Tibial artery (tissue), 4 donors: ENCODE measurements around the gene SPPL2A.
"Not testable (repeated sequence)": the region's sequence is repeated elsewhere in the genome, so short reads cannot be mapped to it uniquely, and the experiment has no call there.

ENCODE experiments used
- DNase-seq, 2 donors: peaks; one replicate each; pipeline ENCODE4 v3.0.0-alpha.2; 2019
- H3K27ac ChIP-seq, 2 donors: fragments of 200-600 bp; sonication (generic) in 1 of 2; 1 replicate in 1 of 2; 2 replicates in 1 of 2; pipeline ENCODE4 v1.5.1; 2018 to 2019; ENCODE audit warnings: mild to moderate bottlenecking in 1 of 2
- H3K27me3 ChIP-seq, 2 donors: fragments of 200-600 bp; sonication (generic) in 1 of 2; one replicate each; pipeline versions ENCODE4 v1.5.1 to v1.6.0; 2016 to 2019
- H3K36me3 ChIP-seq, 3 donors: fragments of 200-600 bp; sonication (generic) in 2 of 3; one replicate each; pipeline ENCODE4 v1.5.1; 2016 to 2019; ENCODE audit warnings: mild to moderate bottlenecking in 2 of 3
- H3K4me1 ChIP-seq, 4 donors: fragments of 200-600 bp; sonication (generic) in 2 of 4; 1 replicate in 3 of 4; 2 replicates in 1 of 4; pipeline ENCODE4 v1.5.1; 2016 to 2019
- H3K4me3 ChIP-seq, 2 donors: fragments of 200-600 bp; sonication (generic) in 1 of 2; 1 replicate in 1 of 2; 2 replicates in 1 of 2; pipeline ENCODE4 v1.5.1; 2018 to 2019; ENCODE audit warnings: mild to moderate bottlenecking in 2 of 2
- H3K9me3 ChIP-seq, 3 donors: fragments of 200-600 bp; sonication (generic) in 1 of 3; one replicate each; pipeline ENCODE4 v1.5.1; 2016 to 2019
- CTCF ChIP-seq, 2 experiments: fragments of 200-600 bp in 1 of 2; fragments of 450-650 bp in 1 of 2; IDR thresholded peaks; one replicate each; pipeline ENCODE4 v1.5.1; 2017 to 2019; ENCODE audit warnings: antibody characterized with exemption in 2 of 2, mild to moderate bottlenecking in 1 of 2, moderate library complexity in 1 of 2
- intact Hi-C: fragments of 100-400 bp; cut with DNase I; formaldehyde crosslinking; loops from one replicate; pipeline ENCODE4 v1.15.0; 2023; ENCODE audit warnings: low total_unique reads

Gene SPPL2A

GRCh38 chr15:50702762-50703334 is 62.7 kb downstream of the SPPL2A start:
- Histone ChIP-seq H3K36me3 (peaks cover 0 to 24% (median 9%) of the 10 kb centered on the region in 3 donors), H3K4me1 (no peaks in the 10 kb centered on the region), H3K4me3 (no peak overlapping the region), H3K27me3 (no peaks in the 10 kb centered on the region), H3K27ac (no peak overlapping the region), H3K9me3 (no peaks in the 10 kb centered on the region)
- intact Hi-C loops, result no loop called here
- TF ChIP-seq CTCF (IDR thresholded peaks at IDR 0.05), result no peak
- DNase-seq, result no peak

- H3K9me3 ChIP-seq, result no peaks in the 10 kb centered on the region
- H3K4me1 ChIP-seq, result no peaks in the 10 kb centered on the region
- no peak overlapping the region for H3K27ac ChIP-seq
- H3K27me3 ChIP-seq, result no peaks in the 10 kb centered on the region
- no peak for TF ChIP-seq CTCF (IDR thresholded peaks at IDR 0.05)
- DNase-seq, result no peak
- no peak overlapping the region for H3K4me3 ChIP-seq
- H3K36me3 ChIP-seq, result no peaks in the 10 kb centered on the region
- intact Hi-C loops, result no loop called here
Measured at GRCh38 chr15:50698101-50698500, 67.4 kb downstream of the SPPL2A start.

GRCh38 chr15:50697109-50697797 is 68.3 kb downstream of the SPPL2A start:
- Histone ChIP-seq H3K4me1 (no peaks in the 10 kb centered on the region), H3K4me3 (no peak overlapping the region), H3K36me3 (no peaks in the 10 kb centered on the region), H3K9me3 (no peaks in the 10 kb centered on the region), H3K27me3 (no peaks in the 10 kb centered on the region), H3K27ac (no peak overlapping the region)
- TF ChIP-seq CTCF (IDR thresholded peaks at IDR 0.05), result no peak
- no peak for DNase-seq
- intact Hi-C loops, result no loop called here

- intact Hi-C loops, H3K36me3 ChIP-seq, H3K4me1 ChIP-seq, H3K9me3 ChIP-seq, H3K27ac ChIP-seq, H3K4me3 ChIP-seq, H3K27me3 ChIP-seq, DNase-seq: not testable (repeated sequence)
Measured at GRCh38 chr15:50694634-50695165, 70.8 kb downstream of the SPPL2A start.

GRCh38 chr15:50687302-50687902 is 78.1 kb downstream of the SPPL2A start:
- intact Hi-C loops, result loop anchor here (5.0 kb wide), 1 partner anchor 80 kb away; the partner anchor contains the start of gene SPPL2A
- Histone ChIP-seq H3K36me3 (peaks cover 0 to 6% (median 0%) of the 10 kb centered on the region in 3 donors), H3K9me3 (no peaks in the 10 kb centered on the region), H3K27ac (peak overlapping the region; percentile 88 to 91), H3K27me3 (no peaks in the 10 kb centered on the region), H3K4me3 (peak overlapping the region; percentile 78 to 92), H3K4me1 (peaks cover 0 to 30% (median 16%) of the 10 kb centered on the region in 4 donors)
- TF ChIP-seq CTCF (IDR thresholded peaks at IDR 0.05), result no peak
- DNase-seq, result no peak
